Muscle of leg (tissue), 11 donors: ENCODE measurements around the gene EVL. TPM values are rescaled to one million over a fixed set of nuclear protein-coding genes. Genes with fewer than 3 reads are reported as not detected.

Experiments
- DNase-seq: peaks from one replicate; pipeline ENCODE4 v3.0.0; 2013
- H3K27ac ChIP-seq: one replicate; pipeline ENCODE4 v1.5.1; 2013; ENCODE audit warnings: mild to moderate bottlenecking, low read length, control low read depth
- H3K27me3 ChIP-seq: one replicate; pipeline ENCODE4 v1.6.1; 2013; ENCODE audit warnings: low read length; ENCODE audit not compliant: control insufficient read depth, insufficient read depth
- H3K36me3 ChIP-seq: one replicate; pipeline ENCODE4 v1.6.1; 2013; ENCODE audit warnings: low read length; ENCODE audit not compliant: control insufficient read depth, insufficient read depth
- H3K4me1 ChIP-seq: one replicate; pipeline ENCODE4 v1.6.1; 2013; ENCODE audit warnings: low read length; ENCODE audit not compliant: control insufficient read depth, insufficient read depth
- H3K4me3 ChIP-seq: one replicate; pipeline ENCODE4 v1.5.1; 2013; ENCODE audit warnings: low read length, control low read depth
- H3K9me3 ChIP-seq: replicated peaks from 2 replicates; pipeline ENCODE4 v1.6.1; 2013; ENCODE audit warnings: low read depth, low read length; ENCODE audit not compliant: control insufficient read depth
- WGBS: methylation state at CpG from one replicate; pipeline ENCODE4 v1.1.5; 2013; ENCODE audit warnings: missing lambda C conversion rate; ENCODE audit not compliant: insufficient coverage; 5-methylcytosine and 5-hydroxymethylcytosine counted together
- polyA plus RNA-seq, 8 donors: library from polyadenylated mRNA; unstranded; fragments of 120-200 nt; gene quantifications; one replicate each; pipeline versions ENCODE4 v1.2.1 to v1.2.3, GENCODE V29; 2013; ENCODE audit warnings: inconsistent platforms in 1 of 8, low replicate concordance in 1 of 8; ENCODE audit not compliant: insufficient read length in 8 of 8, insufficient read depth in 1 of 8
- total RNA-seq: library from RNA; stranded (reverse); fragments of 120-200 nt; gene quantifications from one replicate; pipeline ENCODE4 v1.2.4, GENCODE V29; 2013

EVL gene
- total and polyA plus RNA-seq, 9 donors, result 32.8 to 85.2 (median 60.7) TPM

DNA sequence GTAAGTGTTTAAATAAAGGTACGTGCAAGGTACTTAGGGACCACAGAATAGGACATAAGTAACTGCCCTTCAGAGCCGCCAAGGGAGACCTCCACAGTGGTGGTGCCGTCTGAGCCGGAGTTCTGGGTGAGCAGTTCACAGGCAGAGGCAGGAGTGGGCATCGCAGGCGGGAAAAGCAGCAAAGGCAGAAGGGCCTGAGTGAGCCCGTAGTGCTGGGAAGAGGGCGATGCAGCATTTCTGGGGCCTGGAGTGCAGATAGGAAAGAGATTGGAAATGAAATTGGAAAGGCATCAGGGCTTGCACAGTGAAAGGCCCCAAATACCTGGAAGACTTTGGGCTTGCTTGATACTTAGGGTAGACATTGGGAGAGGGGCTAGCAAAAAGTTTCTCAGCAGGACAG lies 32.9 kb downstream of the EVL start:
- H3K9me3 ChIP-seq, result no peaks in the 10 kb centered on the region
- H3K36me3 ChIP-seq, result peaks cover 20% of the 10 kb centered on the region
- no peaks in the 10 kb centered on the region for H3K27me3 ChIP-seq
- H3K27ac ChIP-seq, result no peak overlapping the region
- DNase-seq, result no peak
- peaks cover under 1% of the 10 kb centered on the region for H3K4me1 ChIP-seq
- H3K4me3 ChIP-seq, result no peak overlapping the region
- 93% methylated on average over 8 of the region's 8 CpGs for WGBS

DNA sequence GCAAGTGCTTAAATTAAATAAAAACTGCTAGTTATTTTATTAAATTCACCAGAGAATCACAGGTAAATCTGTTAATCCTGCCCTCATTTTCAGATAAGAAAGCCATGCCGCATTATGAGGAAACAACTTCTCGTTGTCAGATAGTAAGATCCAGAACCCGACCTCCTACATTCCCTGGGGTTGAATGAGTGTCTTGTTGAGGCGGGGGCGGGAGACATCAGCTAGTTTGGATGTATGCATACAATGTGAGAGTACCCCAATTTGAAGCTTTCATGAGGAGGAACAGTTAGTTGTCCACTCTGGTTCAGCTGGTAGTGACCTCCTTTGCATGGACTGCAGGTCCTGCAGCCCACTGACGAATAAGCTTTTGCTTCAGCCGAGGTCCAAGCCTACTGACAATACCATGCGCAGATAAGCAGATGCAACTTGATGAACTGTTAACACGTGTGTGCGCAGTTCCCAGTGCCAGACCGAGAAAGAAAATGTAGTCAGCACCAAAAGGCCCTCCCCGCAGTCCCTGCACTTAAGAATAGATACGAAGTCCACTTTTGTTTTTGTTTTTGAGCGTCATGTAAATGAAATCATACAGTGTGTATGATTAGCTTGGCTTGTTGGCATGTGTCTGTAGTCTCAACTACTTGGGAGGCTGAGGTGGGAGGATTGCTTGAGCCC lies 34.9 kb downstream of the EVL start:
- WGBS, result 90% methylated on average over 9 of the region's 14 CpGs
- Histone ChIP-seq H3K27ac (no peak overlapping the region), H3K4me1 (peaks cover 11% of the 10 kb centered on the region), H3K9me3 (no peaks in the 10 kb centered on the region), H3K36me3 (peaks cover 20% of the 10 kb centered on the region), H3K27me3 (no peaks in the 10 kb centered on the region), H3K4me3 (no peak overlapping the region)
- DNase-seq, result no peak

DNA sequence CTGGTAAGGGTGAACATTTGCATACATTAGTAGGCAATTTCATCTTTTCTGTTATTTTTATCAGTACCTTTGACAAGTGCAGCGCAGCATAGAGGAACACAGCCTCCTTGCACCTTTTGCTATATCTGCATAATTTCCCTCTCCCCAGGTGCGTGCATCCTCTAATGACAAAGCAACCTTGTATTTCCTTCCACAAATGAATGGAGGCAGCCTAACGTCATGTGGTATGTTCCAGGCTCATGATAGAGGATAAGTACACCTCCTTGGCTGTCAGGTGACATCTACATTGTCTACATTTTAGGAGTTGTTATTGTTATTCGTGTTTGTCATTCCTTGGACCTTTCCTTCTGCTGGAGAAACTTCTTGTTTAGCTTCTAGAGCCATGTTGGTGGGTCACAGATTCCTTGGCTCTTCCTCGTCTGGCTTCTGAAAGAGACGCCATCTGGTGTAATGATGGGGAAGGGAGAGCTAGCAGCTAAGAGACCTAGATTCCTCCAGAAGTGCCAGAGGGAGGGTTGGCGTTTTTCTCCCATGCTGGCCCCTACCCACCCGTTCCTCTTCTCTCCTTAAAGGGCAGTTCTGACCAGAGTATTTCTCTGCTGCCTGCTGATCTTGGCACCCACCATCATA lies 37.0 kb downstream of the EVL start:
- WGBS, result 85% methylated on average over 3 of the region's 8 CpGs
- Histone ChIP-seq H3K27ac (no peak overlapping the region), H3K4me1 (peaks cover 11% of the 10 kb centered on the region)

GRCh38 chr14:100103250-100104005 lies 38.2 kb downstream of the EVL start:
- H3K4me3 ChIP-seq, result no peak overlapping the region
- no peaks in the 10 kb centered on the region for H3K9me3 ChIP-seq
- WGBS, result 78% methylated on average over 5 of the region's 10 CpGs
- H3K4me1 ChIP-seq, result peaks cover 16% of the 10 kb centered on the region
- peaks cover 15% of the 10 kb centered on the region for H3K36me3 ChIP-seq
- peak; percentile 57 for DNase-seq
- H3K27ac ChIP-seq, result peak overlapping the region; percentile 20
- H3K27me3 ChIP-seq, result no peaks in the 10 kb centered on the region

More for the DNA sequence above, 37.0 kb downstream of the EVL start:
- peaks cover 24% of the 10 kb centered on the region for H3K36me3 ChIP-seq
- no peak overlapping the region for H3K4me3 ChIP-seq
- no peaks in the 10 kb centered on the region for H3K27me3 ChIP-seq
- H3K9me3 ChIP-seq, result no peaks in the 10 kb centered on the region
- no peak for DNase-seq

- H3K27me3 ChIP-seq, result no peaks in the 10 kb centered on the region
- no peaks in the 10 kb centered on the region for H3K9me3 ChIP-seq
- no peak overlapping the region for H3K4me3 ChIP-seq
- 100% methylated on average over 2 of the region's 4 CpGs for WGBS
- peaks cover 13% of the 10 kb centered on the region for H3K36me3 ChIP-seq
- H3K4me1 ChIP-seq, result peaks cover 22% of the 10 kb centered on the region
- no peak overlapping the region for H3K27ac ChIP-seq
- no peak for DNase-seq
Measured at GRCh38 chr14:100104006-100104352, 38.8 kb downstream of the EVL start.

DNA sequence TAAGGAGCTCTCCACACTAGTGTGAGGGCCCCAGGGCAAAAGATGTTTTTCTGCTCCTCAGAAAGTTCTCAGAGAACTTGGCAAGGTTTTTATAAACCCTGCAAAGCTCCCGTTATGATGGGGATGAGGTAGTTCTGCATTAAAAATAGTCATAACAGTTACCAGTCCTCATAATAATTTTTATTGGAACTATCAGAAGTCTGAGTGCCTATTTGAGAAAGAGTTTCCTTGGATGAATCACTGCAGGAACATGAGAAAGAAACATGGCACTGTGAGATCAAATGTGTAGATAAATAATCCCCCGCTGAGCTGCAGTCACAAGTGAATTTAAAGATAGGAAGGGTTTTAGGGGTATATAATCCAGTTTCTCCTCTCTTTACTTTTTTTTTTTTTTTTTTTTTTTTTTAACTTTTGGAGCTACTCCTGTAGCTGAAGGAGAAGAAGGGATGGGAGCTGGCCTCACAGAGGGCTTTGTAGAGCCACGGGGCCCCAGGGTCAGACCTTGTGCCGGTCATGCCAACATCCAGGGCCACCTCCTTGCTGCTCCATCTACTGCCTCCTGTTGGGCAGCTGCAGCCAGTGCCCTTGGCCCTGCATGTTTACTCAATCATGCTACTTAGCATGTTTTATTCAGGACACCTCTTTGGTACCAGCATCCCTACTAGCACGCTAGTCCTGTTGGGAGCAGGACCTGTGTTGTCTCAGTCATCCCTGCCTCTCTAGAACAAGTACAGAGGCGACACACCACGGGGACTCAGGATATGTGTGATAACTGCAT lies 39.5 kb downstream of the EVL start:
- Histone ChIP-seq H3K9me3 (no peaks in the 10 kb centered on the region), H3K4me3 (no peak overlapping the region), H3K27me3 (no peaks in the 10 kb centered on the region), H3K36me3 (peaks cover 9% of the 10 kb centered on the region), H3K4me1 (peaks cover 22% of the 10 kb centered on the region), H3K27ac (no peak overlapping the region)
- 91% methylated on average over 4 of the region's 7 CpGs for WGBS
- no peak for DNase-seq

- no peak for DNase-seq
- Histone ChIP-seq H3K4me3 (no peak overlapping the region), H3K27me3 (no peaks in the 10 kb centered on the region), H3K9me3 (no peaks in the 10 kb centered on the region), H3K36me3 (peaks cover 9% of the 10 kb centered on the region), H3K4me1 (peaks cover 22% of the 10 kb centered on the region), H3K27ac (no peak overlapping the region)
- WGBS, result 84% methylated on average over 11 of the region's 16 CpGs
Measured at GRCh38 chr14:100105357-100106169, 40.3 kb downstream of the EVL start.

- WGBS, result 93% methylated on average over 5 of the region's 17 CpGs
Measured at GRCh38 chr14:100106250-100107112, 41.3 kb downstream of the EVL start.

GRCh38 chr14:100107236-100107635 lies 42.0 kb downstream of the EVL start:
- no peak for DNase-seq
- 67% methylated on average over 1 of the region's 5 CpGs for WGBS
- Histone ChIP-seq H3K9me3 (no peaks in the 10 kb centered on the region), H3K27me3 (no peaks in the 10 kb centered on the region), H3K36me3 (peaks cover 7% of the 10 kb centered on the region), H3K27ac (no peak overlapping the region), H3K4me3 (no peak overlapping the region), H3K4me1 (peaks cover 25% of the 10 kb centered on the region)

More at GRCh38 chr14:100106250-100107112, 41.3 kb downstream of the EVL start:
- Histone ChIP-seq H3K4me1 (peaks cover 22% of the 10 kb centered on the region), H3K9me3 (no peaks in the 10 kb centered on the region), H3K36me3 (peaks cover 9% of the 10 kb centered on the region), H3K27ac (no peak overlapping the region), H3K4me3 (no peak overlapping the region), H3K27me3 (no peaks in the 10 kb centered on the region)
- no peak for DNase-seq
